IPS-20b (cell line): ENCODE results near the gene AKAP8L.
A peak's percentile ranks its signal among the peaks of the same experiment; 100 is the strongest.
"Not testable (repeated sequence)": the region's sequence is repeated elsewhere in the genome, so short reads cannot be mapped to it uniquely, and the experiment has no call there.

Source experiments
- H3K27ac ChIP-seq: one replicate; pipeline ENCODE4 v1.5.1; 2013; ENCODE audit warnings: low read length
- H3K27me3 ChIP-seq: 2 replicates; pipeline ENCODE4 v1.6.1; 2013; ENCODE audit warnings: mild to moderate bottlenecking, low read length, inconsistent platforms; ENCODE audit not compliant: insufficient read depth
- H3K36me3 ChIP-seq: 2 replicates; pipeline ENCODE4 v1.6.1; 2013; ENCODE audit warnings: low read depth, mild to moderate bottlenecking, inconsistent platforms, low read length, moderate library complexity; ENCODE audit not compliant: insufficient read depth
- H3K4me1 ChIP-seq: 2 replicates; pipeline ENCODE4 v1.6.1; 2013; ENCODE audit warnings: mild to moderate bottlenecking, control low read depth, inconsistent platforms, low read length, moderate library complexity; ENCODE audit not compliant: insufficient read depth
- H3K4me3 ChIP-seq: 2 replicates; pipeline ENCODE4 v1.5.1; 2013; ENCODE audit warnings: mild to moderate bottlenecking, low read length, inconsistent platforms
- H3K9ac ChIP-seq: 2 replicates; pipeline ENCODE4 v1.6.1; 2013; ENCODE audit warnings: low read depth, mild to moderate bottlenecking, inconsistent platforms, low read length, moderate library complexity
- H3K9me3 ChIP-seq: 2 replicates; pipeline ENCODE4 v1.6.1; 2013; ENCODE audit warnings: mild to moderate bottlenecking, low read depth, low read length, inconsistent platforms; ENCODE audit not compliant: insufficient read depth

The AKAP8L gene

DNA sequence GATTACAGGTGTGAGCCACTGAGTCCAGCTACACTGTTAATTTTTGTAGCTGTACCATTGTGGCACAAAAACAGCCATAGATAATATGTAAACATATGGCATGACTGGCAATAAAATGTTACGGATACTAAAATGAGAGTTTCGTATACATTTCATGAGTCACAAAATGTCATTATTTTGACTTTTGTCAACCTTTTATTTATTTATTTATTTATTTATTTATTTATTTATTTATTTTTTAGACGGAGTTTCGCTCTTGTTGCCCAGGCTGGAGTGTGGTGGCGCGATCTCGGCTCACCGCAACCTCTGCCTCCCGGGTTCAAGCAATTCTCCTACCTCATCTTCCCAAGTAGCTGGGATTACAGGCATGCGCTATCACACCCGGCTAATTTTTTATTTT lies 77.5 kb downstream of the AKAP8L start:
- H3K9me3 ChIP-seq, H3K9ac ChIP-seq, H3K36me3 ChIP-seq, H3K27ac ChIP-seq, H3K27me3 ChIP-seq, H3K4me3 ChIP-seq, H3K4me1 ChIP-seq: not testable (repeated sequence)

DNA sequence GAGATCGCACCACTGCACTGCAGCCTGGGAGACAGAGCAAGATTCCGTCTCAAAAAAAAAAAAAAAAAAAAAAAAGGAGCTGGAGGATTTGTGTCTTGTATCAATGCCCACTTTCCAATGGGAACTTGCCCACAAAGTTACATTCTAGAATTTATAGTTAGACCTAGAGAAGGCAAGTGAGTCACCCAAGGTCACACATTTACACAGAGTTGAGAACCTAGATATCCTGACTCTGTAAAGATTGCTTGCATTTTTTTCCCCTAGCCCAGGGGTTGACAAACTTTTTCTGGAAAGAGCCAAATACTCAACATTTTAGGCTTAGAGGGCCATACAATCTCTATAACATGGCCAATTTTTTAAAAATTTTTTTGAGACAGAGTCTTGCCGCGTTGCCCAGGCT lies 78.7 kb downstream of the AKAP8L start:
- H3K27ac ChIP-seq, result no peak overlapping the region
- H3K27me3 ChIP-seq, result no peaks in the 10 kb centered on the region
- H3K4me1 ChIP-seq, result no peaks in the 10 kb centered on the region
- no peak overlapping the region for H3K4me3 ChIP-seq
- H3K36me3 ChIP-seq, result no peaks in the 10 kb centered on the region
- H3K9me3 ChIP-seq, result no peaks in the 10 kb centered on the region
- H3K9ac ChIP-seq, result no peak overlapping the region

DNA sequence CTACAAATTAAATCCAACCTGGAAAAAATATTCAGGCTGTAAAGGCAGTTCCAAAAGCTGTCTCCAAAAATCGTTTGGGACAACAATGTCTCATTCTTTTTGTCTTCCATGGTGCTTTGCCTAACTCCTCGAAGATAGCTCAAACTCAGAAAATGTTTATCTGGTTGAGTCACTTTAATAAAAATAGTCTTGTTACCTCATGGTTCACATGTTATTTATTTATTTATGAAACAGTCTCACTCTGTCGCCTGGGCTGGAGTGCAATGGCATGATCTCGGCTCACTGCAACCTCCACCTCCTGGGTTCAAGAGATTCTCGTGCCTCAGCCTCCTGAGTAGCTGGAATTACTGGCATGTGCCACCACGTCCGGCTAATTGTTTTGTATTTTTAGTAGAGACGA lies 81.6 kb downstream of the AKAP8L start:
- H3K36me3 ChIP-seq, result no peaks in the 10 kb centered on the region
- no peaks in the 10 kb centered on the region for H3K9me3 ChIP-seq
- H3K27me3 ChIP-seq, result no peaks in the 10 kb centered on the region
- no peak overlapping the region for H3K27ac ChIP-seq
- no peak overlapping the region for H3K9ac ChIP-seq
- no peak overlapping the region for H3K4me3 ChIP-seq
- no peaks in the 10 kb centered on the region for H3K4me1 ChIP-seq

DNA sequence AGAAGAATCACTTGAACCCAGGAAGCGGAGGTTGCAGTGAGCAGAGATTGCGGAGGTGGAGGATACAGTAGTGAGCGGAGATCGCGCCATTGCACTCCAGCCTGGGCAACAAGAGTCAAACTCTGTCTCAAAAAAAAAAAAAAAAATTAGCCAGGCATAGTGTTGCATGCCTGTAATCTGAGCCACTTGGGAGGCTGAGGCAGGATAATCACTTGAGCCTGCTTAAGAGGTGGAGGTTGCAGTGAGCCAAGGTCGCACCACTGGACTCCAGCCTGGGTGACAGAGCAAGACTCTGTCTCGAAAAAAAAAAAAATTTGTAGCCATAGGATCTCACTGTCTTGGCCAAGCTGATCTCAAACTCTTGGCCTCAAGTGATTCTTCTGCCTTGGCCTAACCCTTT lies 82.8 kb downstream of the AKAP8L start:
- not testable (repeated sequence) for H3K9me3 ChIP-seq, H3K4me1 ChIP-seq, H3K36me3 ChIP-seq, H3K27ac ChIP-seq, H3K9ac ChIP-seq, H3K4me3 ChIP-seq, H3K27me3 ChIP-seq

GRCh38 chr19:15332311-15332996 lies 86.3 kb downstream of the AKAP8L start, which contains the start of gene BRD4:
TSS of gene BRD4 (minus strand) at chr19:15332539. CDS start at chr19:15273099, 59,440 bp downstream.
- Histone ChIP-seq H3K27me3 (no peaks in the 10 kb centered on the region), H3K36me3 (no peaks in the 10 kb centered on the region), H3K9ac (peak within 1 kb of the TSS; percentile 95), H3K4me3 (peak within 1 kb of the TSS; percentile 93), H3K9me3 (no peaks in the 10 kb centered on the region), H3K27ac (peak within 1 kb of the TSS; percentile 90), H3K4me1 (peaks cover 6% of the 10 kb centered on the region; the same call in 1 of the 2 replicates)

DNA sequence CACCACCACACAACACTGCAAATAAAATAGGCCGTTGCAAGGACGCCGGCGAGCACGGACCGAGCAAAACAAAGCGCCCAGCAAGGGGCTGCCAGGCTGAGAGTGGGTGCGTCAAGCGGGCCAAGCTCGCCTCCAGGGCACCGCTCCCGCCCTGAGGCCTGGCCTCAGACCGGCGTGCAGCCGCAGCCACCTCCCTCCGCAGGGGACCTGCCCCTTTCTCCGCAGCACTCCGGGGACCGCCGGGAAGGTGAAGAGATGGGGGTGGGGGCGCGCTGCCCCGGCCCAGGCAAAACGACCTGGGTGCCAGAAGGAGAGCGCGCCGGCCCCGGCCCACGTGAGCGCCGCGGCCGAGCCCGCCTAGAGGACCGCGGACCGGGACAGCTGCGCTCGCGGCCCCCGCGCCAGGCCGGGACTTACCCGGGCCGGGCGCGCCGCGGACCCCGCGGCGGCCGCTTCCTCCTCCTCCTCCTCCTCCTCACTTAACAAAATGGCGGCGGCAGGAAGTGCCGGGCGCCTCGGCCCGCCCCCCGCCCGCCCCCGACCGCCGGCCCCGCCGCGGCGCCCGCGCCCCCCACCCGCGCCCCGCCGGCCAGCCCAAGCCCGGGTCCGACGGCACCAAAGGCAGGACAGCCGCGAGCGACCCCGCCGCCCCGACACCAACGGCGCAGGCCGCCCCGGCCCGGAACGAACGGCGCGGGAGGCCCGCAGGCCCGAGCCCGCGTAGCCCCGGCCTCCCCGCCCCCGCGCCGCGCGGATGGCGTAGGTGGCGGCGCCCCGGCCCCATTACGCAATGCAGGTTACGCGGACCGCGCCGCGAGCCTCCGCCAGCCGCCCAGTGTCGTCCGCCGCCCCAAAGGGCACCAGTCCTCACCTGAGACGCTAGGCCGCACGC lies 87.1 kb downstream of the AKAP8L start:
- Histone ChIP-seq H3K9me3 (no peaks in the 10 kb centered on the region), H3K36me3 (no peaks in the 10 kb centered on the region), H3K27me3 (no peaks in the 10 kb centered on the region), H3K4me3 (peak overlapping the region; percentile 93), H3K9ac (peak overlapping the region; percentile 91), H3K27ac (peak overlapping the region; percentile 90), H3K4me1 (peaks cover 10% of the 10 kb centered on the region)

GRCh38 chr19:15330801-15331418 lies 87.9 kb downstream of the AKAP8L start:
- H3K4me1 ChIP-seq, result peaks cover 10% of the 10 kb centered on the region
- no peaks in the 10 kb centered on the region for H3K36me3 ChIP-seq
- peak overlapping the region; percentile 90 for H3K27ac ChIP-seq
- peak overlapping the region; percentile 93 for H3K4me3 ChIP-seq
- peak overlapping the region; percentile 91 for H3K9ac ChIP-seq
- no peaks in the 10 kb centered on the region for H3K9me3 ChIP-seq
- no peaks in the 10 kb centered on the region for H3K27me3 ChIP-seq
